IPS-18c (cell line): ENCODE results near the gene TIFAB.

Experiments used
- H3K4me3 ChIP-seq: 2 replicates; pipeline ENCODE4 v1.7.0; 2013; ENCODE audit warnings: low read depth, mild to moderate bottlenecking, low read length, moderate library complexity; ENCODE audit not compliant: insufficient read depth
- H3K9me3 ChIP-seq: one replicate; pipeline ENCODE4 v1.6.1; 2013; ENCODE audit warnings: mild to moderate bottlenecking, low read length, moderate library complexity; ENCODE audit not compliant: control insufficient read depth, insufficient read depth

TIFAB gene

GRCh38 chr5:135450336-135450735, 1.8 kb downstream of the TIFAB start:
- no peak overlapping the region for H3K4me3 ChIP-seq
- H3K9me3 ChIP-seq: peaks cover 2% of the 10 kb centered on the region

GRCh38 chr5:135449644-135450043, 2.5 kb downstream of the TIFAB start:
- Histone ChIP-seq H3K4me3 (no peak overlapping the region), H3K9me3 (peaks cover 2% of the 10 kb centered on the region)

GRCh38 chr5:135448791-135449507, 3.2 kb downstream of the TIFAB start:
- H3K9me3 ChIP-seq: peaks cover 2% of the 10 kb centered on the region
- H3K4me3 ChIP-seq: no peak overlapping the region

GRCh38 chr5:135448071-135448739, 3.9 kb downstream of the TIFAB start:
- Histone ChIP-seq H3K4me3 (no peak overlapping the region; the same call in 1 of the 2 replicates), H3K9me3 (peaks cover 2% of the 10 kb centered on the region)

- no peak within 1 kb of the TSS; the same call in 1 of the 2 replicates for H3K4me3 ChIP-seq
- H3K9me3 ChIP-seq: peaks cover 5% of the 10 kb centered on the region
Observed at GRCh38 chr5:135447298-135447929, 4.7 kb downstream of the TIFAB start, which contains the start of gene DCANP1. DCANP1 (minus strand) TSS chr5:135447348; CDS start chr5:135447108, 240 bp downstream.

GRCh38 chr5:135446615-135447014, 5.5 kb downstream of the TIFAB start:
- peaks cover 5% of the 10 kb centered on the region for H3K9me3 ChIP-seq
- no peak overlapping the region for H3K4me3 ChIP-seq

GRCh38 chr5:135446206-135446605, 5.9 kb downstream of the TIFAB start:
- H3K9me3 ChIP-seq: peaks cover 5% of the 10 kb centered on the region
- H3K4me3 ChIP-seq: no peak overlapping the region

GRCh38 chr5:135445306-135445985, 6.7 kb downstream of the TIFAB start:
- Histone ChIP-seq H3K9me3 (peaks cover 5% of the 10 kb centered on the region), H3K4me3 (no peak overlapping the region)

- peaks cover 5% of the 10 kb centered on the region for H3K9me3 ChIP-seq
- H3K4me3 ChIP-seq: no peak overlapping the region
Observed at GRCh38 chr5:135444881-135445280, 7.3 kb downstream of the TIFAB start.

GRCh38 chr5:135444360-135444759, 7.8 kb downstream of the TIFAB start:
- no peak overlapping the region for H3K4me3 ChIP-seq
- peaks cover 5% of the 10 kb centered on the region for H3K9me3 ChIP-seq

GRCh38 chr5:135443161-135443960, 8.8 kb downstream of the TIFAB start:
- peaks cover 4% of the 10 kb centered on the region for H3K9me3 ChIP-seq
- H3K4me3 ChIP-seq: no peak overlapping the region

GRCh38 chr5:135442431-135443160, 9.6 kb downstream of the TIFAB start:
- peaks cover 3% of the 10 kb centered on the region for H3K9me3 ChIP-seq
- H3K4me3 ChIP-seq: no peak overlapping the region

GRCh38 chr5:135441919-135442318, 10.2 kb downstream of the TIFAB start:
- Histone ChIP-seq H3K4me3 (no peak overlapping the region), H3K9me3 (peaks cover 3% of the 10 kb centered on the region)

- Histone ChIP-seq H3K9me3 (peaks cover 3% of the 10 kb centered on the region), H3K4me3 (no peak overlapping the region)
Observed at GRCh38 chr5:135441350-135441831, 10.8 kb downstream of the TIFAB start.

GRCh38 chr5:135440916-135441315, 11.2 kb downstream of the TIFAB start:
- H3K4me3 ChIP-seq: no peak overlapping the region
- peaks cover 3% of the 10 kb centered on the region for H3K9me3 ChIP-seq
